ENCODE results near the gene MED12L. TPM values are rescaled to one million over a fixed set of nuclear protein-coding genes. Genes with fewer than 3 reads are reported as not detected.

MED12L gene
- total and polyA plus RNA-seq, 2 donors (not counting 1 experiment from before 2014, with no cell fraction given): 0.94 to 4.3 TPM

- Histone ChIP-seq H3K4me2 (ENCODE audit: extremely low read depth, insufficient read depth, low read length) (no peak overlapping the region), H2AFZ (ENCODE audit: low read length) (no peak overlapping the region), H3K27me3 (ENCODE audit: control insufficient read depth, insufficient read depth, low read length) (no peaks in the 10 kb centered on the region), H3K36me3 (ENCODE audit: control insufficient read depth, insufficient read depth, low read length) (no peaks in the 10 kb centered on the region), H3K4me3 (replicated peaks in 1 of 4; ENCODE audit: control extremely low read depth in 1 of 4, insufficient read depth in 1 of 4, low read depth in 3 of 4, low read length in 4 of 4) (no peak overlapping the region), H3K9ac (ENCODE audit: insufficient read depth, low read length) (no peak overlapping the region), H3K79me2 (ENCODE audit: control insufficient read depth, insufficient read depth, low read length) (no peaks in the 10 kb centered on the region), H3K27ac (ENCODE audit: insufficient read depth, low read length) (no peak overlapping the region), H3K9me3 (ENCODE audit: control insufficient read depth, insufficient read depth, low read depth, low read length) (no peaks in the 10 kb centered on the region), H3K4me1 (ENCODE audit: control insufficient read depth, extremely low read depth, insufficient read depth, low read length) (peaks cover 4% of the 10 kb centered on the region), H4K20me1 (ENCODE audit: control insufficient read depth, extremely low read depth, insufficient read depth, low read length) (no peaks in the 10 kb centered on the region)
- DNase-seq (ENCODE audit: low read depth in 2 of 2): peak; percentile 60 to 67
- TF ChIP-seq EZH2 (IDR thresholded peaks at IDR 0.05; ENCODE audit: low read length, missing control alignments) (no peak), CTCF (conservative IDR thresholded peaks at IDR 0.05 in 1 of 2, IDR thresholded peaks at IDR 0.05 in 1 of 2; ENCODE audit: low read depth in 1 of 2, low read length in 2 of 2) (no peak)
Observed at GRCh38 chr3:151395806-151396205, 310.3 kb downstream of the MED12L start.

GRCh38 chr3:151398895-151399294 lies 313.4 kb downstream of the MED12L start:
- no peaks in the 10 kb centered on the region for H3K36me3 ChIP-seq (ENCODE audit: control insufficient read depth, insufficient read depth, low read length)
- H3K4me3 ChIP-seq (replicated peaks in 1 of 4; ENCODE audit: control extremely low read depth in 1 of 4, insufficient read depth in 1 of 4, low read depth in 3 of 4, low read length in 4 of 4): no peak overlapping the region
- DNase-seq (ENCODE audit: low read depth in 2 of 2): no peak
- H3K27me3 ChIP-seq (ENCODE audit: control insufficient read depth, insufficient read depth, low read length): no peaks in the 10 kb centered on the region
- H3K4me2 ChIP-seq (ENCODE audit: extremely low read depth, insufficient read depth, low read length): no peak overlapping the region
- H3K79me2 ChIP-seq (ENCODE audit: control insufficient read depth, insufficient read depth, low read length): no peaks in the 10 kb centered on the region
- peaks cover 4% of the 10 kb centered on the region for H3K4me1 ChIP-seq (ENCODE audit: control insufficient read depth, extremely low read depth, insufficient read depth, low read length)
- no peaks in the 10 kb centered on the region for H4K20me1 ChIP-seq (ENCODE audit: control insufficient read depth, extremely low read depth, insufficient read depth, low read length)
- H3K9me3 ChIP-seq (ENCODE audit: control insufficient read depth, insufficient read depth, low read depth, low read length): no peaks in the 10 kb centered on the region
- no peak for TF ChIP-seq CTCF (conservative IDR thresholded peaks at IDR 0.05 in 1 of 2, IDR thresholded peaks at IDR 0.05 in 1 of 2; ENCODE audit: low read depth in 1 of 2, low read length in 2 of 2)
- TF ChIP-seq EZH2 (IDR thresholded peaks at IDR 0.05; ENCODE audit: low read length, missing control alignments): no peak
- no peak overlapping the region for H3K27ac ChIP-seq (ENCODE audit: insufficient read depth, low read length)
- no peak overlapping the region for H2AFZ ChIP-seq (ENCODE audit: low read length)
- H3K9ac ChIP-seq (ENCODE audit: insufficient read depth, low read length): no peak overlapping the region

GRCh38 chr3:151400341-151400740 lies 314.9 kb downstream of the MED12L start:
- no peak overlapping the region for H3K9ac ChIP-seq (ENCODE audit: insufficient read depth, low read length)
- no peak overlapping the region for H2AFZ ChIP-seq (ENCODE audit: low read length)
- H3K36me3 ChIP-seq (ENCODE audit: control insufficient read depth, insufficient read depth, low read length): no peaks in the 10 kb centered on the region
- H3K4me2 ChIP-seq (ENCODE audit: extremely low read depth, insufficient read depth, low read length): no peak overlapping the region
- H4K20me1 ChIP-seq (ENCODE audit: control insufficient read depth, extremely low read depth, insufficient read depth, low read length): no peaks in the 10 kb centered on the region
- TF ChIP-seq CTCF (conservative IDR thresholded peaks at IDR 0.05 in 1 of 2, IDR thresholded peaks at IDR 0.05 in 1 of 2; ENCODE audit: low read depth in 1 of 2, low read length in 2 of 2) (no peak), EZH2 (IDR thresholded peaks at IDR 0.05; ENCODE audit: low read length, missing control alignments) (no peak)
- no peak overlapping the region for H3K4me3 ChIP-seq (replicated peaks in 1 of 4; ENCODE audit: control extremely low read depth in 1 of 4, insufficient read depth in 1 of 4, low read depth in 3 of 4, low read length in 4 of 4)
- DNase-seq (ENCODE audit: low read depth in 2 of 2): no peak
- no peaks in the 10 kb centered on the region for H3K9me3 ChIP-seq (ENCODE audit: control insufficient read depth, insufficient read depth, low read depth, low read length)
- no peak overlapping the region for H3K27ac ChIP-seq (ENCODE audit: insufficient read depth, low read length)
- H3K27me3 ChIP-seq (ENCODE audit: control insufficient read depth, insufficient read depth, low read length): no peaks in the 10 kb centered on the region
- H3K79me2 ChIP-seq (ENCODE audit: control insufficient read depth, insufficient read depth, low read length): no peaks in the 10 kb centered on the region
- peaks cover 9% of the 10 kb centered on the region for H3K4me1 ChIP-seq (ENCODE audit: control insufficient read depth, extremely low read depth, insufficient read depth, low read length)

Measured in fibroblast of lung (primary cell).